Right kidney (tissue), 1 donor: ENCODE data around the gene PRPS1.
A peak's percentile ranks its signal among the peaks of the same experiment; 100 is the strongest.
"Not testable (repeated sequence)": the region's sequence is repeated elsewhere in the genome, so short reads cannot be mapped to it uniquely, and the experiment has no call there.

Experiments used
- DNase-seq: peaks from one replicate; pipeline ENCODE4 v3.0.0-alpha.2; 2016

The PRPS1 gene

DNA sequence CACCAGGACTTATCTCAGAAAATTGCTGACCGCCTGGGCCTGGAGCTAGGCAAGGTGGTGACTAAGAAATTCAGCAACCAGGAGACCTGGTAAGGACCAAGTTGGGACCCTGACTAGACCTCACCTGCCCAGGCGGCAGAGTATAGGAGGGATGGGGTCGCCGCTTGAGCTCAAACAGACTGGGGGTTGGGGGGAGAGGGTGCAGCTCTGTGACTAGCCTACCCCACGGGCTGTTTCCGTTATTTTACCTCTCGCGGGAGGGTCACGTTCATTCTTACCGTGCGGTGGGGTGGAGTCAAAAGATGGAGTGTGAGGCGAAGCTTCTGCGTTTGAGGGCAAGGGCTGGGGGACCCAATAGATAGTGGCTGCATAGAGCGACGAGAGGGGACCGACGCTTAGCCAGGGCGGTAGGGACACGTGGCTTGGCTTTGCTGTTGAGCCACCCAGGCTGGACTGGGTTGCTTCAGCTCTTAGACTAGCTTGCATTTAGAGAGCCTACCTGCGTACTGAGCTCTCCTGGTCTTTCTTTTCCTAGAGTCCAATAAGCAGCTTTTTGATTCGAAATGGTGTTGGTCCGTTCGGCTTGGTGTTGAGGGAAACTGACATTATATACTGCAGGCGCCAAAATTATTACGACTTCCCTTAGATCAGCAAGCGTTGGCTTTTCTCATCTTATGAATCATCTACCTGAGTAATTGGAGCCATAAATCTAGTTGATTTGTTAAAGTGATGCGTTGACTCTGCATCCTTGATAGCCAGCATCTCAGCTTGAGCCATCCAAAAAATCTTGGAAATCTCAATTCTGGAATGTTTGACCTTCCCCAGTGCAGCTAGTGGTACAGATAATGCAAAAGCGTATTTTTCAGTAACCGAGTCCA is 591 bp downstream of the PRPS1 start:
- peak; percentile 71 for DNase-seq

DNA sequence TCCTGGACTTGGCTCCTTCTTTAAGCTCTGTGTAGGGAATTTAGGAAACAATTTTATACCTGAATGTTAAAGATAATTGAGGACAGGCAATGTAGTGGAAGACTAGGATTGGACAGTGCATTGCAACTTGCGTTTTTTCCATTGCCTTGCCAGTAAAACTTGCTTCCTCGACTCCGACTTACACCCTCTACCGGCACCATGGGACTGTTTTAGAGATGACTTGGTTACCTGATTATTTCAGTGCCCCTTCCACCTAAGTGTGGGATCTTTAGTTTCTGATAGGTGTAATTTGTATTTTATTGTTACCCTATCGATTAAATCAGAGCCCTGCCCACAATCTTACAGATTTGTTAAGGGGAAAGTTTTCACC is 1.2 kb downstream of the PRPS1 start:
- no peak for DNase-seq

DNA sequence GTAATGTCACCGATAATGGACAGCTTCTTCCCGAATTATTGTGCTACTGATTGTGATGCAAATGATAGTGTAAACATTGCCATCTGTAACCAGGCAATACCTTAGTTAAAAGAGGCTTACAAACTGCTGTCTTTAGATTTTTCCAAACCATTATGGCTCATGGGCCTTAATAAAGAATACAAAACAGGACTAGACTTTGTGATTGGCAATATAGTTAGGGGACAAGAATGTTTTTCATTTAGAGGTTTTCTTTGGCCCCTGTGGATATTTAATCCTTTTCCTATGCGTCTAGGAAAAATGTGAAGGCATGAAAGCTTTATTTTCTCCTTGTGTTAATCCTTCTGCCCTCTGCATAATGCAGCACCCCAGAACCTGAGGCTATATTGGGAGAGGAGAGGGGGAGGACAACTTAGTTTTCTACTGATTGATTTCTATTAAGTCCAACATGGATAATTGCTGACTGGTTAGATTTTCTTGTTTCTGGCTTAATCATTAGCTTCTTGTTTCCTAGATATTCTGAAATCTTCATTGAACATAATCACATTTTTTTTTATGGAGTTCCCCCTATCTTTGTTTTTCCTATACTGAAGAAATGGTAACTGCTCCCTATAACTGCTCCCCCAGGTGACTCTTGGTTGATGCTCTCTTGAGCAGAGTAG is 1.9 kb downstream of the PRPS1 start:
- DNase-seq = no peak

DNA sequence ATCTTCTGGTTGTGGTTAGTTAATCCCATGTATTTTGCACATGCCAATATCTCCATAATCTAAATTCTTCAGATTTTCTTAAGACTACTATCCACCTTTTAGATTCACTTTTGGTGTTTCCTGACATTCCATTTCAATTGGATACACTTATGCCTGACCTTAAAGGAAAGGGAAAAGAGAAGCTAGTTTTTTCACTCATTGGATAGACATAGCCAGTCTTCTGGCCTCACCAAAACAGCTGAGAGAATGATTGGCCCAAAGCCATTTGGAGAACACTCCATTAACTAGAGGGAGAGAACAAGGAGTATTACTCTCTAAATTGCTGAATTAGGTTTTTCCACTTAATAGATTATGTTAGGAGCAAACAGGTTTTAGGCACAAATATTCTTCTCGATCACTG is 4.0 kb downstream of the PRPS1 start:
- DNase-seq = no peak

DNA sequence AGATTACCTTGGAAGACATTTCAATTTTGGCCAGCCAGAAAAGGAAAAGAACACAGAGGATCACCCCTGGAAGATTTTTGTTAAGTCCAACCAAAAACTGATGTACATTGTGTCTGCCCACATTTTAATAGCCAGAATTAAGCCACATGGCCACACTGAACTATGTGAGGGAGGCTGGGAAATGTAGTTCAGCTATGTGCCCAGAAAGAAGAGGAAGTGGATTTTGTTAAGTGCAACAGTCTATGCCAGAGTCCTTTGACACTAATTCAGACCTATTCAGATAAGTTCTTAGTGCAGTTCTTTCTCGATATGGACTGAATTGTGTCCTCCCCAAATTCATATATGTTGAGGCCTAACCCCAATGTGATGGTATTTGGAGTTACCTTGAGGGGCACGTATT is 18.4 kb downstream of the PRPS1 start:
- no peak for DNase-seq

DNA sequence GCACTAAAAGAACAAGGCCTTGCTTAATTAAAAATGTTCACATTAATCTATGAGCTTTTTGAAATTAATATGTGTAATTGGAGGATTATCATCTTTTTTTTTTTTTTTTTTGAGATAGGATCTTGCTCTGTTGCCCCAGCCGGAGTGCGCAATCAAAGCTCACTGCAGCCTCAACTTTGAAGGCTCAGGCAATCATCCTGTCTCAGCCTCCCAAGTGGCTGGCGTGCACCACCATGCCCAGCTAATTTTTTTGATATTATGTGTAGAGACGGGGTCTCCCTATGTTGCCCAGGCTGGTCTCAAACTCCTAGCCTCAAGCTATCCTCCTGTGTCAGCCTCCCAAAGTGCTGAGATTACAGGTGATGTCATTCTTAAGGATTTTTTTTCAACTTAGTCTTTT is 20.0 kb downstream of the PRPS1 start:
- DNase-seq = no peak

DNA sequence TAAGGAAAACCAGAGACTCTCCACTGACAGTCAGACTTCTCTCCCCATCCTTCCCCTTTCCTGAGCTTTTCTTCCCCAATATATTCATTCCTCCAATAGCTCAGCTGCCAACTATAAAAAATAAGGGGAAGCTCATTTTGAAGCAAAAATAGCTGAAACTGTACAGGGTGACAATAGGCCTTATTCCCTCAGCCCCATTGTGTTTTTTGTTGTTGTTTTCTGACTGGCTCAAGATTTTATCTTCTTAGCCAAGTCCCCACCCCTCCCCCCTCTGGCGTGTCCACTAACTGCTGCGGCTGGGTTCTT is 26.2 kb downstream of the PRPS1 start:
- DNase-seq = no peak

DNA sequence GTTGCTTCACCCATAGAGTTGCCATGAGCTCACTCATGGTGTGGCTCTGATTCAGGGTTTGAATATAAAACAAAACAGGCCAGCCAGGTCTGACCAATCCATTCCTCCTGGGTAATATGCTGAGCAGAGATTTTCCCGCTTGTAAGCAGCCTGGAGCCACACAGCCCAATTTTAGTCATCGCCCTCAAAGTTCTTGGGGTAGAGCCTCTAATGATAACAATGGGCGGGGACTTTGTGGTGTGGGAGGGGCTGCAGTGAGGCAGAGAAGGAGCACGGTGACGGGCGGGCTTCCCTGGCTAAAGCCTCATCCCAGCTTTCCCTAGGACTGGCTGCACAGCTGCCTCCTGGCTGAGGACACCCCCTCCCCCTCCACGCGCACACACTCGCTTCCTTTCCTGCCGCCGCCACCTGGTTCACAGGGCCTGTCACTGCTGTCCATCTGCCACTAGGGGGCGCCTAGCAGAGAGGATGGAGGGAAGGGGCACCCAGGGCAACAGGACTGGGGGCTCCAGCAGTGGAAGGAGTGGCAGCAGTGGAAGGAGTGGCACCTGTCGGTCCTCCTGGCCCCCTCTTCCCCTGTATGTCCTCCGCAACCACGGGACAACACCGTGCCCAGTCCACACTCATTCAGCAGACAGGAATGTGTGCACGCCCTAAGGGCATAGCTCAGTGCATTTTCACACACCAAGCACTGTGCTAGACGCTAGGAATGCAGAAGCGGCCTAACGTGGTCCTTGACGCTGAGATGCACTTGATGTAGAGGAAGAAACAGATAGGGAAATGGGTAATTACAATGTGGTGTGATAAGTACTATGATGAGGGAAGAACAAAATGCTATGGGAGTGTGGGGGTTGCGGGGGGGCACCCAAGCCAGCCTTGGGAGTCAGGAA is 26.8 kb downstream of the PRPS1 start:
- DNase-seq = peak; percentile 56

DNA sequence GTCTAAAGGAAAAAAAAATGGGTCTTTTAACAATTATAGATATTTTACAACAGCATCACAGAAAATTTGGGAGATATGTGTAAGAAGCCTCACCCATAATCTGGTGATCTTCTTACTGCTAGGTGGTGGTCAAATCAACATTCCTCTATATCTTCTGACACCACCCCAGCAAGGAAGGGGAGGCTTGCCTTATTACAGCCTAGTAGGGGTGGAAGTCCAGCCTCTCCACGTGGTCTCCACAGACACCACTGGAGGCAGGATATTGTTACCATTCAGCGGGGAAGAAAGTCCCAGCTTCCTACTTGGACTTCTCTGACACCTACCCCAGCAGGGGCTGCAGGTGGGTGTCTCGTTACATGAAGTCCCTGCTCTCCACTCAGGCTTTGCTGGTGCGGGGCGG is 28.7 kb downstream of the PRPS1 start:
- no peak for DNase-seq

DNA sequence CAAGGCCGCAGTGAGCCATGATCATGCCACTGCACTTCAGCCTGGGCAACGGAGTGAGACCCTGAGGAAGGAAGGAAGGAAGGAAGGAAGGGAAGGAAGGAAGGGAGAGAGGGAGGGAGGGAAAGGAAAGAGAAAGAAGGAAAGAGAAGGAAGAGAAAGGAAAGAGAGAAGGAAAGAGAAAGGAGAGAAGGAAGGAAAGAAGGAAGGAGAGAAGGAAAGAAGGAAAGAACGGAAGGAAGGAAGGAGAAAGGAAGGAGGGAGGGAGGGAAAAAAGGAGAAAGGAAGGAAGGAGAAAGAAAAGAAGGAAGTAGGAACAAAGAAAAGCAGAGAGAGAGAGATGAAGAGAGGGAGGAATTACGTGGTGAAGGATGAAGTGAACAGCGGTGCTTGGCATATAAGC is 30.4 kb downstream of the PRPS1 start:
- DNase-seq = no peak

DNA sequence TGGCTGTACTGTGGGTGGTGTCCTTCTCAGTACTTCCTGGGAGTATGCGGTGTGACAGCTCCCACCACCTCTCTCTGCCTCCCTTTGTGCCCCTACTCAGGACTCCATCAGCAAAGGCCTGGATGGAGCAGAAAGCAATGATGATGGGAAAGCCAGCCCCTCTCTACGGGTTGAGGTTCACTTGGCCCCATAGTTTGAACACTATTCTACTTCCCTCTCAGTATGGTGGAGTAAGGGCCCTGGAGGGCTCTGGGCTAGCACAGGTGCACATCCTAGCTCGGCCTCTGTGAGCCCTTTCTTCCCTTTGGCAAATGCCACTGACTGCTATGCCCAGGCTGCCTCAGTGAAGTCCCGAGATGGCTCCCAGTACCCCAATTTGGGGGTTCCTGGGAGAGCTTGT is 31.0 kb downstream of the PRPS1 start:
- DNase-seq = no peak

DNA sequence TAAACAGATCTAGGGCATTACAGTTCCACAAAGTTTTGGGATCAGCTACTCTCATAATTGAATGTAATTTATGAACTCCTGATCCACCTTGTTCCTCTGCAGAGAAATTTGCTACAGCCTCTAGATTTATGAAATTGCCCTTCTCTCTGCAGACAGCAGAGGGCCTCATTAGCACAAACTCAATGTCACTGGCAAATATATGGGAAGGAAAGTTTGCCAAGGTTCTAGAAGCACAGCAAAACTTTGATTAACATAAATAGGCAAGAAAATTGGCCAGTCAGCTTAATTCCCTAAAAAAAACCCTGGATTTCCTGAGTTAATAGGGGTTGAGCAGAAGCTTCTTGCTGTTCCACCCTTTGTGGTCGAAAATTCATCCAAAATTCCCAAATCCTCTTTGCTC is 31.5 kb downstream of the PRPS1 start:
- no peak for DNase-seq

DNA sequence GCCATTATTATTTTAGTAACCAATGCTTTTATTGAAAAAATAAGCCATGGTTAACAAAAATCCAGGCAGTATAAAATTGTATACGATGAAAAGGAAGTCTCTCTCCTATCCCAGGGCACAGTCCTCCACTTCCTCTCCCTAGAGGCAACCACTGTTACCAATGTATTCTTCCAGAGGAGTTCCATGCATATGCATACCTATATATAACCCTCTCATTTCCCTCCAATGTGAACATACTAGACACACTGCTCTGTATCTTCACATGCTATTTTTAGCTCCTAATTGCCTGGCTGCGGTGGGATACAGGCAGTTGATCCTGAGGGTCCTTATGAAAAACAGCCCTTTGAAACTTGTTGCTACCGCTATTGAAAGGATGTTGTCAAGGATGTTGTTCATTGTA is 33.8 kb downstream of the PRPS1 start:
- DNase-seq = no peak

DNA sequence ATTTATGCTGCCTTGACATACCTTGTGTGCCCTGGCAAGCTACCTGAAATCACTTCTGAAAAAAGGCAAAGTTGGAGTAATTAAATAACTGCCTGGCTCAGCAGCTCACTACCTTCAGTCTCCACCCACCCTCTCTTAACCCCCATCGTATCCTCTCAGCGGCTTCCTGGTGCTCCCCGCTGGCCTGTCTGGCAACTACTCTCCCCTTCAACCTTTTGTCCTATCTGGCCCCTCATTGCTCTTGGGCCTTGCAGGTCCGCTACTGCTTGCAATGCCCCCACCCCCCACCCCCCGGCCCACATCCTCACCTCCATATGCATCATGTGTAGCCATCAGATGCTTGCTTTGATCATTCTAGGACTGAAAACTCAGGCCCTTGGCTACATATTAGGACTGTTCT is 34.5 kb downstream of the PRPS1 start:
- DNase-seq = no peak

DNA sequence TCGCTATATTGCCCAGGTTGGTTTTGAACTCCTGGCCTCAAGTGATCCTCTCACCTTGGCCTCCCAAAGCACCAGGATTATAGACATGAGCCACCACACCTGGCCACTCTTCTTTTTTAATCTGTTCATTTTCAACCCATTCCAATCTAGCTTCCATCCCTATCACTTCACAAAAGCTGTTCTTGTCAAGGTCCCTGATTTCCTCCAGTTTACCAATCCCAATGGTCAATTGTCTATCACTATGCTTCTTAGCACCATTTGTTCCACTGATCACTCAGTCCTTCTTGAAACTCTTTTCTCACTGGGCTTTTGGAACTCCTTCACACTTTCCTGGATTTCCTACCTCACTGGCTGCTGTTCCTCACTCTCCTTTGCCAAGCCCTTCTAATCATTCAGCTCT is 38.6 kb downstream of the PRPS1 start:
- no peak for DNase-seq

DNA sequence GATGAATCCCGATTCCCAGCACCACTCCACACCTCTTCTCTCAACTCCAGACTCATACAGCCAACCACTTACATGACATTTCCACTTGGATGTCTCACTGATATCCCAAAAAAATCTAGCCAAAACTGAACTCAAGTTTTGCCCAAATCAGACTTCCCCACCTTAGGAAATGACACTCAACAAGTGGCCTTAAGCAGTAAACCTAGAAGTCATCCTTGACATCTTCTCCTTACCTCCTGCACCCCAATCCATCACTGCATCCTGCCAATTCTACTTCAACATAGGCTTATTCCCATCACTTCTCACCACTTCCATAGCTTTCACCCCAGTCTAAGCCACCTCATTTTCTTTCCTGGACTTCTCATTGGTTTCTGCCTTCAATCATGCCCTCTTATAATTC is 39.1 kb downstream of the PRPS1 start:
- DNase-seq = no peak

DNA sequence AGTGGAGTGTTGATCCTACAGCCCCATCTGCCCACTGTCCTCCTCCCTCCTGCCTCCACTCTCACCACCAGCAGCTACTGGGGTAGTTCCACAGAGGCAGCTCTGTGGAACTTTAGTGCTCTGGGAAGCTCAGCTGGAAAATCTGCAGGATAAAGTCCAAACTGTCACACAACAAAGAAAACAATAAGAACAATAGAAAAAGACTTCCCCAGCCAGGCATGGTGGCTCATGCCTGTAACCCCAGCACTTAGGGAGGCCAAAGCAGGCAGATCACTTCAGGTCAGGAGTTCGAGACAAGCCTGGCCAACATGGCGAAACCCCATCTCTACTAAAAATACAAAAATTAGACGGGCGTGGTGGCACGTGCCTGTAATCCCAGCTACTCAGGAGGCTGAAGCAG is 40.4 kb downstream of the PRPS1 start:
- DNase-seq = not testable (repeated sequence)

DNA sequence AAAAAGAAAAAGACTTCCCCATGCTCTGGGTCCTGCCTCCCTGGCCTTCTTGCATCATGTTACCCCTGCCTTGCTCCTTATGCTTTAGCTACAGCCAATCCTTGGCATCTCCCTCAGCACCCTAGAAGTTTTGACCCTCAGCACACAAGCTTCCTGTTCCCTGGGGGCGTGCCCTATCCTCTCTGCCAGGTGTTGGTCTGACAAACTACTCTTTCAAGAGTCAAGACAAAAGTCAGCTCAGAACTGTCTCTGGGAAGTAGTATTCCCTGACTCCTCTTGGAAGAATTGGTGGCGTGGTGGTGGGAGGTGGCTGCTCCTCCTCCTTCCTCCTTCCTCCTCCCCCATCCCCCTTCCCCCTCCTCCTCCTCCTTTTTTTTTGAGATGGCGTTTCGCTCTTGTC is 41.0 kb downstream of the PRPS1 start:
- DNase-seq = no peak

DNA sequence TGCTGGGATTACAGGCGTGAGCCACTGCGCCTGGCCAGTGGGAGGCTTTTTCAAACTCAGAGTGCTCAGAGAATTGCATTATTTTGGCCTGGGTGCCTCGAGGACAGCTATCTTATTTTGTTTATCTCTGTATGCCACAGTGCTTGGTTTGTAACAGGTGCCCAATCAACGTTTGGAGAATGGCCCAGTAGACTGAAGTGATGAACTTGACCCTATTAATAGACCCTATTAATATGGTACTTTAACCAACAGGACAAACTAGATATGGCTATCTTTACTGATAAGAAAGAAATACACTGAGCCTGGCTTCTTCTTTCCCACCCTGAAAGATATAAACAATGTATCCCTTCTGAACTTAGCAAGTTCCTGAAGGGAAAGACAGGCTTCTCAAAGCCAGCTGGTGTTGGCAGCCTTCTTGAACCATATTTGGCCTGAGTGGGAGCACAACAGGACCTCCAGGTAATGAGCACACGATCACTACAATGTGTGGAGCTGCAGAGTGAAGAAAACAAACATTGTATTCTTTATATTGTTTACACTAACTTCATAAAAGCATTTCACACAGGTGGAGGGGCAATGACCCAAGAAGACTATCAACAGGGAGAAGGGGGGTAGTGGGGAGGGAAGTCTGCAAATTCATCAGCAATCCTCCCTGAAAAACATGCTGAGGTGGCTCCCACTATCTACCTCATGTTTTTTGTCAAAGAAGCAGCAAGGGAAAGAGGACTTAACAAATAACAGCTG is 41.7 kb downstream of the PRPS1 start:
- no peak for DNase-seq

DNA sequence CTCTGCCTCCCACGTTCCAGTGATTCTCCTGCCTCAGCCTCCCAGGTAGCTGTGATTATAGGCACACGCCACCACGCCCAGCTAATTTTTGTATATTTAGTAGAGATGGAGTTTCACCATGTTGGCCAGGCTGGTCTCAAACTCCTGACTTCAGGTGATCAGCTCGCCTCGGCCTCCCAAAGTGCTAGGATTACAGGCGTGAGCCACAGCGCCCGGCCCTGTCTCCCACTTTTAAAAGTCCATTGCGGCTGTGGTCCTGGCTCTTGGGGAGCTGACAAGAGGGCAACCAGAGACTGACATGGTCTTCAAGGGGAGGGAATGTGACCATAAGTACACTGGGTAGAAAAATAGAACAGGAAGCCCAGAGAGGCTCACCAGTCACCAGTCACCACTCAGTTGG is 42.9 kb downstream of the PRPS1 start:
- DNase-seq = not testable (repeated sequence)

DNA sequence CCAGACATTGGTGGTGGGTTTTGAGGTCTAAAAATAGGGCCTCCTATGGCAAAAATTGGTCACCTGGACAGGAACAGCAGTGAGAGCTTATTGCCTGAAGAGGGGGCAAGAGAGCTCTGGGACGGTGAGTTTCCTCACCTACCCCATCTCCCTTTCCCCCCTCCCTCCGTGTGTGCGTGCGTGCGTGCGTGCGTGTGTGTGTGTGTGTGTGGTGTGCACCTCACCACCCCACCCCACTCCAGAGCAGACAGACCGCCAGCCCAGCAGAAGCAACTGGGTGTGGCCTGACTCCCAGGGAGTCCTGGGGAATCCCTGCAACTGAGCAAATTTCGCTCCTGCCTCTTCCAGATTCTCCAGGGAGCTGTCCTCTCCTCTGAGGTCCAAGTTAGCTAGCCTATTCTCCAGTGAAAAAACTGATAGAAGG is 44.7 kb downstream of the PRPS1 start:
- peak; percentile 42 for DNase-seq

DNA sequence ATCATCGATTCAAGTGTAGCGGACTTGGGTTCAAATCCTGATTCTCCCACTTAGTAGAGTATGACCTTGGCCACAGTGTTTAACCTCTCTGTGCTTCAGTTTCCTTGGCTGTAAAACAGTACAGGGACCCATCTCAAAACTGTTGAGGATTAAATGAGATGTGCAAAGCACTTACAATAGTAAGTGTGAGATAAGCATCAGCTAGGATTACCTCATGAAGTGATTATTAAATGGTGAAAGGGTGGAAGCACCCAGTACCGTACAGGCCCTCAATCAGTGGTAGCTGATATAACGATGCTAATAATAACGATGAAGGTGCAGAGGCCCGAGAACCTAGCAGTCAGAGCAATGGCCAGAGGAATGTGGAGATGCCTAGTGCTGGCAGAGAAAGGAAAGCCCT is 45.1 kb downstream of the PRPS1 start:
- no peak for DNase-seq
